ENCODE measurements around the gene PET117. TPM values are rescaled to one million over a fixed set of nuclear protein-coding genes. Genes with fewer than 3 reads are reported as not detected.

PET117 gene
- total RNA-seq, 1 experiment from 2014 or later, result 27.5 TPM

GRCh38 chr20:18180815-18181214, 43.2 kb downstream of the PET117 start:
- H3K4me3 ChIP-seq, result no peak overlapping the region
- BruUV-seq (replicated peaks), result no TSS peak
- no peaks in the 10 kb centered on the region for H3K27me3 ChIP-seq (ENCODE audit: insufficient read depth, low read depth)
- no peaks in the 10 kb centered on the region for H3K79me2 ChIP-seq (ENCODE audit: low read depth)
- TF ChIP-seq EZH2 (IDR thresholded peaks at IDR 0.05; ENCODE audit: low read depth) (no peak), CTCF (conservative IDR thresholded peaks at IDR 0.05) (no peak)
- H4K20me1 ChIP-seq (ENCODE audit: insufficient read depth), result no peaks in the 10 kb centered on the region
- no peaks in the 10 kb centered on the region for H3F3A ChIP-seq (ENCODE audit: insufficient read depth, low read depth)
- no peaks in the 10 kb centered on the region for H3K9me2 ChIP-seq (ENCODE audit: insufficient read depth)
- DNase-seq, result no peak
- intact Hi-C loops (cut with micrococcal nuclease; ENCODE audit: unreplicated experiment), result no loop called here
- no peaks in the 10 kb centered on the region for H3K4me1 ChIP-seq (replicated peaks; ENCODE audit: insufficient read depth)
- ChIA-PET CTCF (interaction anchor here (0.6 kb wide), 1 partner anchor 75 kb away, joined by 4 read pairs; no protein-coding TSS in a partner anchor), POLR2A (ENCODE audit: unreplicated experiment) (no interaction called here)
- H3K9me3 ChIP-seq (ENCODE audit: insufficient read depth, low read depth), result peaks cover 10% of the 10 kb centered on the region
- H3K27ac ChIP-seq, result no peak overlapping the region
- H3K4me2 ChIP-seq, result no peak overlapping the region
- H3K36me3 ChIP-seq (ENCODE audit: low read depth), result peaks cover 28% of the 10 kb centered on the region
- no peak overlapping the region for H2AFZ ChIP-seq

- Histone ChIP-seq H3K9me2 (ENCODE audit: insufficient read depth) (no peaks in the 10 kb centered on the region), H2AFZ (no peak overlapping the region), H3K79me2 (ENCODE audit: low read depth) (no peaks in the 10 kb centered on the region), H3K4me3 (no peak overlapping the region), H3K9me3 (ENCODE audit: insufficient read depth, low read depth) (no peaks in the 10 kb centered on the region), H3F3A (ENCODE audit: insufficient read depth, low read depth) (no peaks in the 10 kb centered on the region), H3K27me3 (ENCODE audit: insufficient read depth, low read depth) (no peaks in the 10 kb centered on the region), H3K4me2 (no peak overlapping the region), H4K20me1 (ENCODE audit: insufficient read depth) (no peaks in the 10 kb centered on the region), H3K36me3 (ENCODE audit: low read depth) (peaks cover 31% of the 10 kb centered on the region; the same call in 1 of the 2 replicates), H3K4me1 (replicated peaks; ENCODE audit: insufficient read depth) (no peaks in the 10 kb centered on the region), H3K27ac (no peak overlapping the region)
- intact Hi-C loops (cut with micrococcal nuclease; ENCODE audit: unreplicated experiment), result no loop called here
- DNase-seq, result no peak
- no TSS peak for BruUV-seq (replicated peaks)
- CTCF ChIA-PET, result no interaction called here
- TF ChIP-seq CTCF (conservative IDR thresholded peaks at IDR 0.05), result no peak
- no peak for TF ChIP-seq EZH2 (IDR thresholded peaks at IDR 0.05; ENCODE audit: low read depth)
- POLR2A ChIA-PET (ENCODE audit: unreplicated experiment), result no interaction called here
These were observed 49.4 kb downstream of the PET117 start for GRCh38 chr20:18187020-18187419.

- DNase-seq, result no peak
- TF ChIP-seq EZH2 (IDR thresholded peaks at IDR 0.05; ENCODE audit: low read depth) (no peak), CTCF (conservative IDR thresholded peaks at IDR 0.05) (no peak)
- ChIA-PET POLR2A (ENCODE audit: unreplicated experiment) (no interaction called here), CTCF (no interaction called here)
- no peaks in the 10 kb centered on the region for H3K27me3 ChIP-seq (ENCODE audit: insufficient read depth, low read depth)
- H2AFZ ChIP-seq, result no peak overlapping the region
- H3K4me1 ChIP-seq (replicated peaks; ENCODE audit: insufficient read depth), result no peaks in the 10 kb centered on the region
- no peak overlapping the region for H3K4me3 ChIP-seq
- no TSS peak for BruUV-seq (replicated peaks)
- H3K9me2 ChIP-seq (ENCODE audit: insufficient read depth), result no peaks in the 10 kb centered on the region
- no peaks in the 10 kb centered on the region for H3K9me3 ChIP-seq (ENCODE audit: insufficient read depth, low read depth)
- no peak overlapping the region for H3K27ac ChIP-seq
- no peaks in the 10 kb centered on the region for H3F3A ChIP-seq (ENCODE audit: insufficient read depth, low read depth)
- H3K79me2 ChIP-seq (ENCODE audit: low read depth), result no peaks in the 10 kb centered on the region
- no peak overlapping the region for H3K4me2 ChIP-seq
- peaks cover 28% of the 10 kb centered on the region; the same call in 1 of the 2 replicates for H3K36me3 ChIP-seq (ENCODE audit: low read depth)
- H4K20me1 ChIP-seq (ENCODE audit: insufficient read depth), result no peaks in the 10 kb centered on the region
- intact Hi-C loops (cut with micrococcal nuclease; ENCODE audit: unreplicated experiment), result no loop called here
These were observed 50.8 kb downstream of the PET117 start for GRCh38 chr20:18188434-18188833.

Data from PC-9 (cell line).